NOMO-1 treated with DMSO at 0.1 percent for 48 hours (cell line): ENCODE measurements around the gene POFUT1.

Experiments
- DNase-seq: peaks from one replicate; lab custom pipeline; 2025; ENCODE audit not compliant: unreplicated experiment; lab: John Stamatoyannopoulos, UW

POFUT1 gene

GRCh38 chr20:32205843-32206759 is 1.6 kb upstream of the POFUT1 start:
- no peak for DNase-seq

GRCh38 chr20:32206760-32207625 is 687 bp upstream of the POFUT1 start:
- DNase-seq, result no peak

- DNase-seq, result no peak
Observed at GRCh38 chr20:32208499-32209154, 947 bp downstream of the POFUT1 start.

GRCh38 chr20:32209850-32210605 is 2.3 kb downstream of the POFUT1 start:
- no peak for DNase-seq

GRCh38 chr20:32213870-32214269 is 6.2 kb downstream of the POFUT1 start:
- DNase-seq, result no peak

GRCh38 chr20:32215147-32215546 is 7.5 kb downstream of the POFUT1 start:
- no peak for DNase-seq

GRCh38 chr20:32215729-32216128 is 8.0 kb downstream of the POFUT1 start:
- DNase-seq, result no peak

- DNase-seq, result no peak
Observed at GRCh38 chr20:32216179-32217142, 8.8 kb downstream of the POFUT1 start.

GRCh38 chr20:32218156-32218900 is 10.6 kb downstream of the POFUT1 start:
- no peak for DNase-seq

GRCh38 chr20:32224463-32224862 is 16.8 kb downstream of the POFUT1 start:
- no peak for DNase-seq

- no peak for DNase-seq
Observed at GRCh38 chr20:32226391-32226790, 18.7 kb downstream of the POFUT1 start.

GRCh38 chr20:32227306-32227705 is 19.6 kb downstream of the POFUT1 start:
- DNase-seq, result no peak

GRCh38 chr20:32227744-32228688 is 20.3 kb downstream of the POFUT1 start:
- DNase-seq, result peak; percentile 84

GRCh38 chr20:32229251-32229747 is 21.6 kb downstream of the POFUT1 start:
- no peak for DNase-seq

GRCh38 chr20:32230707-32231106 is 23.0 kb downstream of the POFUT1 start:
- no peak for DNase-seq

- DNase-seq, result no peak
Observed at GRCh38 chr20:32231245-32231644, 23.6 kb downstream of the POFUT1 start.

GRCh38 chr20:32231847-32232246 is 24.2 kb downstream of the POFUT1 start:
- peak; percentile 23 for DNase-seq
